NCI-H2081 treated with DMSO at 0.1 percent for 48 hours (cell line): ENCODE measurements around the gene PTPRU.

Source experiments
- DNase-seq: peaks from one replicate; lab custom pipeline; 2025; lab: John Stamatoyannopoulos, UW

The PTPRU gene

GRCh38 chr1:29235955-29236711, at the start of gene PTPRU:
TSS of gene PTPRU (plus strand) at chr1:29236522. CDS start at chr1:29236645, 123 bp downstream.
- no peak for DNase-seq

- DNase-seq: no peak
Observed at GRCh38 chr1:29186707-29187106, 49.6 kb upstream of the PTPRU start.

- DNase-seq: no peak
Observed at GRCh38 chr1:29190718-29191117, 45.6 kb upstream of the PTPRU start.

GRCh38 chr1:29193879-29194455, 42.4 kb upstream of the PTPRU start:
- DNase-seq: no peak

GRCh38 chr1:29195881-29196291, 40.4 kb upstream of the PTPRU start:
- no peak for DNase-seq

GRCh38 chr1:29196863-29197589, 39.3 kb upstream of the PTPRU start:
- DNase-seq: no peak

GRCh38 chr1:29197590-29197924, 38.8 kb upstream of the PTPRU start:
- DNase-seq: no peak

- DNase-seq: no peak
Observed at GRCh38 chr1:29197993-29198392, 38.3 kb upstream of the PTPRU start.

- no peak for DNase-seq
Observed at GRCh38 chr1:29200906-29201594, 35.3 kb upstream of the PTPRU start.

GRCh38 chr1:29201595-29202051, 34.7 kb upstream of the PTPRU start:
- DNase-seq: no peak

GRCh38 chr1:29202053-29202452, 34.3 kb upstream of the PTPRU start:
- DNase-seq: no peak

GRCh38 chr1:29202584-29203340, 33.6 kb upstream of the PTPRU start:
- peak; percentile 67 for DNase-seq

GRCh38 chr1:29208442-29208841, 27.9 kb upstream of the PTPRU start:
- no peak for DNase-seq

- no peak for DNase-seq
Observed at GRCh38 chr1:29209173-29209572, 27.1 kb upstream of the PTPRU start.

GRCh38 chr1:29210278-29211085, 25.8 kb upstream of the PTPRU start:
- no peak for DNase-seq

GRCh38 chr1:29211086-29212030, 25.0 kb upstream of the PTPRU start:
- no peak for DNase-seq

GRCh38 chr1:29213055-29213454, 23.3 kb upstream of the PTPRU start:
- DNase-seq: no peak

- DNase-seq: no peak
Observed at GRCh38 chr1:29217633-29218032, 18.7 kb upstream of the PTPRU start.

- no peak for DNase-seq
Observed at GRCh38 chr1:29218223-29218622, 18.1 kb upstream of the PTPRU start.

GRCh38 chr1:29221296-29221695, 15.0 kb upstream of the PTPRU start:
- no peak for DNase-seq
